Transverse colon (tissue), 3 donors: ENCODE results near the gene WDR91.

Experiments
- POLR2A ChIP-seq: fragments of 450-650 bp; IDR thresholded peaks from one replicate; pipeline ENCODE4 v1.6.1; 2016; ENCODE audit warnings: antibody characterized with exemption, mild to moderate bottlenecking, moderate library complexity
- TF ChIP-seq, protein P1 (sequence below), 5 experiments: fragments of 200-600 bp in 3 of 5; fragments of 450-650 bp in 2 of 5; sonication (generic) in 3 of 5; IDR thresholded peaks; 1 replicate in 2 of 5; 2 replicates in 3 of 5; pipeline ENCODE4 v1.5.1; 2016 to 2017; ENCODE audit warnings: antibody characterized with exemption in 5 of 5, inconsistent platforms in 3 of 5, mild to moderate bottlenecking in 2 of 5, moderate library complexity in 1 of 5

DNA sequence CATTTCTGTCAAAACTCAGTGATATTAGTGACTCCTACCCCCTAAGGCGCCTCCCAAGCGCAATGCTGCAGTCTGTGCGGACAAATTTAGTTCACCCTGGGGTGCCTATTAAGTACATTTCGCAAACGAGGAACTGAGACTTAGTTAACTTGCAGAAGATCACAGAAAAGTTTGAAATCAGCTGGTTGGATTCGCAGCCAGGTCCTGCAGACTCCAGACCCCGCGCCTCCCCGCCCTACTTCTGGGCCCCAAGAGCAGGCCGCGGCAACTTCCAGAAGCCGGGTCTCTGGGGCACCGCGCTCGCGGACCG is 41.4 kb downstream of the WDR91 start:
- TF ChIP-seq POLR2A: no peak
- TF ChIP-seq, protein P1, sequence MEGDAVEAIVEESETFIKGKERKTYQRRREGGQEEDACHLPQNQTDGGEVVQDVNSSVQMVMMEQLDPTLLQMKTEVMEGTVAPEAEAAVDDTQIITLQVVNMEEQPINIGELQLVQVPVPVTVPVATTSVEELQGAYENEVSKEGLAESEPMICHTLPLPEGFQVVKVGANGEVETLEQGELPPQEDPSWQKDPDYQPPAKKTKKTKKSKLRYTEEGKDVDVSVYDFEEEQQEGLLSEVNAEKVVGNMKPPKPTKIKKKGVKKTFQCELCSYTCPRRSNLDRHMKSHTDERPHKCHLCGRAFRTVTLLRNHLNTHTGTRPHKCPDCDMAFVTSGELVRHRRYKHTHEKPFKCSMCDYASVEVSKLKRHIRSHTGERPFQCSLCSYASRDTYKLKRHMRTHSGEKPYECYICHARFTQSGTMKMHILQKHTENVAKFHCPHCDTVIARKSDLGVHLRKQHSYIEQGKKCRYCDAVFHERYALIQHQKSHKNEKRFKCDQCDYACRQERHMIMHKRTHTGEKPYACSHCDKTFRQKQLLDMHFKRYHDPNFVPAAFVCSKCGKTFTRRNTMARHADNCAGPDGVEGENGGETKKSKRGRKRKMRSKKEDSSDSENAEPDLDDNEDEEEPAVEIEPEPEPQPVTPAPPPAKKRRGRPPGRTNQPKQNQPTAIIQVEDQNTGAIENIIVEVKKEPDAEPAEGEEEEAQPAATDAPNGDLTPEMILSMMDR (IDR thresholded peaks at IDR 0.05): no peak
